Measurements from ENCODE around the gene TNFRSF1B. TPM values are rescaled to one million over a fixed set of nuclear protein-coding genes. Genes with fewer than 3 reads are reported as not detected.
A peak's percentile ranks its signal among the peaks of the same experiment; 100 is the strongest.

Gene TNFRSF1B
- total RNA-seq, 4 donors from 2014 or later: 37.1 to 92.8 (median 64.0) TPM

DNA sequence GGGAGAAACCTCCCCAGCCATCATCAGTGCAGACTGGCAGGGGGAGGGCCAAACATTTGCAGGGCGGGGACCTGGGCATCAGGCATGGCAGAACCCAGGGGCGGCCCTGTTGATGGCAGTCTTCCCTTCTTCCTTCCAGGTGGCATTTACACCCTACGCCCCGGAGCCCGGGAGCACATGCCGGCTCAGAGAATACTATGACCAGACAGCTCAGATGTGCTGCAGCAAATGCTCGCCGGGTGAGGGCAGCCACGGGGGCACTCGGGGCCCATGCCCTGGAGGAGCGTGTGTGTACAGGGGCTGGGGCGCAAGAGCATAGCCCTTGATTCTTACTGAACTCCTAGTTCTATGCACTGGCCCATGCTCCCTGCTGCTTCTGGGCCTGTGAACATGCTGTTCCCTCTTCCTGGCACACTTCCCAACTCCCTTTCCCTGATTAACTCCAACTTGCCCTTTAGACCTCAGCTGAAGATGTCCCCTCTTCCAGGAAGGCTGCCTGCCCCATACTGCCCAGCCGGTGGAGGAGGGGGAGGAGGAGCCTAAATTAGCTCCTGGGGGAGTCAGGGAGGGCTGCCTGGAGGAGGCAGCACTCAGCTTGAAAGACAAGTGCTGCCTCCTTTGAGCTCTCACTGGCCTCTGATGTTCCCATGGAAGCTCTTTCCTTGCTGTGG lies 22.0 kb downstream of the TNFRSF1B start:
- DNase-seq: peak in 2 of 3 donors; percentile 76 to 78
- Histone ChIP-seq H3K27me3 (no peaks in the 10 kb centered on the region), H3K36me3 (peaks cover 0 to 23% (median 0%) of the 10 kb centered on the region in 3 donors), H3K27ac (peak overlapping the region; percentile 38 to 87 (median 80)), H3K4me3 (no peak overlapping the region), H3K9me3 (no peaks in the 10 kb centered on the region), H3K4me1 (peaks cover 17 to 55% (median 36%) of the 10 kb centered on the region in 4 donors)
- TF ChIP-seq, protein P1, sequence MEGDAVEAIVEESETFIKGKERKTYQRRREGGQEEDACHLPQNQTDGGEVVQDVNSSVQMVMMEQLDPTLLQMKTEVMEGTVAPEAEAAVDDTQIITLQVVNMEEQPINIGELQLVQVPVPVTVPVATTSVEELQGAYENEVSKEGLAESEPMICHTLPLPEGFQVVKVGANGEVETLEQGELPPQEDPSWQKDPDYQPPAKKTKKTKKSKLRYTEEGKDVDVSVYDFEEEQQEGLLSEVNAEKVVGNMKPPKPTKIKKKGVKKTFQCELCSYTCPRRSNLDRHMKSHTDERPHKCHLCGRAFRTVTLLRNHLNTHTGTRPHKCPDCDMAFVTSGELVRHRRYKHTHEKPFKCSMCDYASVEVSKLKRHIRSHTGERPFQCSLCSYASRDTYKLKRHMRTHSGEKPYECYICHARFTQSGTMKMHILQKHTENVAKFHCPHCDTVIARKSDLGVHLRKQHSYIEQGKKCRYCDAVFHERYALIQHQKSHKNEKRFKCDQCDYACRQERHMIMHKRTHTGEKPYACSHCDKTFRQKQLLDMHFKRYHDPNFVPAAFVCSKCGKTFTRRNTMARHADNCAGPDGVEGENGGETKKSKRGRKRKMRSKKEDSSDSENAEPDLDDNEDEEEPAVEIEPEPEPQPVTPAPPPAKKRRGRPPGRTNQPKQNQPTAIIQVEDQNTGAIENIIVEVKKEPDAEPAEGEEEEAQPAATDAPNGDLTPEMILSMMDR (IDR thresholded peaks at IDR 0.05): no peak
- peak in 1 of 2 donors; percentile 33 for TF ChIP-seq POLR2A (IDR thresholded peaks at IDR 0.05)

DNA sequence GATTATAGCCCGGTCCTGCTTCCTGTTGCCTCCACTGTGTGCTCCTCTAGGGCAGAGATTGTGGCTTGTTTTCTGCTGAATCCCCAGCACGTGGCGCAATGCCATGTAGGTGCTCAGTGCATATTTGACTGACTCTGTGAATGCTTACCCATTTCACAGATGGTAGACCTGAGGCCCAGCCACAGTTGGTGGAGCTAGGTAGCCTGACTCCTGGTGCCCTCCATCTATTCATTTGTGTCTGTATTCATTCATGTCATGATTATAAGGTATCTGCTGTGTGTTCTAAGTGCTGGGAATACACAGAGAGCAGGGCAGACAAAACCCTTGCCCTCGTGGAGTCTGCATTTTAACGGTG lies 22.5 kb downstream of the TNFRSF1B start:
- Histone ChIP-seq H3K4me1 (peaks cover 12 to 51% (median 36%) of the 10 kb centered on the region in 4 donors), H3K27ac (peak overlapping the region in 3 of 4 donors; percentile 16 to 87 (median 87)), H3K4me3 (no peak overlapping the region), H3K36me3 (peaks cover 0 to 28% (median 0%) of the 10 kb centered on the region in 3 donors), H3K9me3 (no peaks in the 10 kb centered on the region), H3K27me3 (no peaks in the 10 kb centered on the region)
- no peak for DNase-seq
- no peak for TF ChIP-seq POLR2A (IDR thresholded peaks at IDR 0.05)
- TF ChIP-seq, protein P1 (IDR thresholded peaks at IDR 0.05): no peak

DNA sequence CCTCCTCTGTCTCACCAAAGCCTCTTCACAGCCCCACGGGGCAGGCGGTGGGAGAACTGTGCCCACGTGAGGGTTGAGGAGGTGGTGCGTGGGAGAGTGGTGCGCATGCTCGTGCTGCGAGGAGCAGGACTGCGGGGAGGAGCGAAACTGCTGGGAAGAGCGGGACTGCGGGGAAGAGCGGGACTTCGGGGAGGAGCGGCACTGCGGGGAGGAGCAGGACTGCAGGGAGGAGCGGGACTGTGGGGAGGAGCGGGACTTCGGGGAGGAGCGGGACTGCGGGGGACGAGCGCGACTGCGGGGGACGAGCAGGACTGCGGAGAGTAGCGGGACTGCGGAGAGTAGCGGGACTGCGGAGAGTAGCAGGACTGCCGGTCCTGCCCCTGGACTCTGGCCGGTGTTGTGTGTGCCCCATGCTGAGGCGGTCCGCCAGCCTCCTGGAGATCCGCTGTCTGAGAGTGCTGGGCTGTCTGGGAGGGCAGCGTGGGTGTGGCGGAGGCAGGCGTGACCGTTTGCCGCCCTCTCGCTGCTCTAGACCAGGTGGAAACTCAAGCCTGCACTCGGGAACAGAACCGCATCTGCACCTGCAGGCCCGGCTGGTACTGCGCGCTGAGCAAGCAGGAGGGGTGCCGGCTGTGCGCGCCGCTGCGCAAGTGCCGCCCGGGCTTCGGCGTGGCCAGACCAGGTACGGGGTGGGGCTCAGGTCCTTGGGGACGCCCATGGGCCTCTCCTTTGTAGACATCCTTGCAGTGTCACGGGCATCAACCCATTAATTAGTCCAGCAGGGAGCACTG lies 24.6 kb downstream of the TNFRSF1B start:
- no peak for TF ChIP-seq POLR2A (IDR thresholded peaks at IDR 0.05)
- TF ChIP-seq, protein P1 (IDR thresholded peaks at IDR 0.05): no peak
- Histone ChIP-seq H3K36me3 (peaks cover 0 to 34% (median 0%) of the 10 kb centered on the region in 3 donors), H3K27ac (no peak overlapping the region), H3K4me3 (no peak overlapping the region), H3K4me1 (peaks cover 4 to 31% (median 18%) of the 10 kb centered on the region in 4 donors), H3K27me3 (no peaks in the 10 kb centered on the region), H3K9me3 (no peaks in the 10 kb centered on the region)
- peak in 1 of 3 donors; percentile 44 for DNase-seq

DNA sequence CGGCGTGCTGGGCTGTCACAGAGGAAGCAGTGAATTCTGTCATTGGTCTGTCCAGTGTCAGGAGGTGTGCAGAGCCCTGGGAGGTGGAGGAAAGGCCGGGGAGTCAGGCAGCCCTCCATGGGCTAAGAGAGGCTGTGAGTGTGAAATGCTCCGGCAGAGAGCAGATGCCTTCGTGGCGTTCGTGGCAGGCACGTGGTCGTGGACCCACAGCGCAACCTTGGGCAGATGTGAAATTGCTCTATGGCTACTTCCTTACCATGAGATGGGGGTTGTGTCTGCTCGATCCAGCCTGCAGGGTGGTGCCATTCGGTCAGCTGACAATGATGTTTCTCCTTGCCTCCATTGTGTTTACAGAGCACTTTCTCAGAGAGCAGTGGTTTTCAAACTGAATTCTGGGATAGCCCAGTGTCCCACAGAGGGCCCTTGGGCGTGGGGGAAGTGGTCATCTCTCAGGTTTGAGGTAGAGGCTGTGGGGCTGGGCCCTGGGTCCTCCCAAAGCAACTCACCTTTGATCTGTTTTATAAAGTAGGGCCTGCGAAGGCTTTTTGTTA lies 27.9 kb downstream of the TNFRSF1B start:
- Histone ChIP-seq H3K36me3 (peaks cover 0 to 45% (median 0%) of the 10 kb centered on the region in 3 donors), H3K4me3 (no peak overlapping the region), H3K27me3 (no peaks in the 10 kb centered on the region), H3K27ac (no peak overlapping the region), H3K9me3 (no peaks in the 10 kb centered on the region), H3K4me1 (peaks cover 0 to 2% (median 0%) of the 10 kb centered on the region in 4 donors)
- DNase-seq: peak in 1 of 3 donors; percentile 47
- no peak for TF ChIP-seq POLR2A (IDR thresholded peaks at IDR 0.05)
- TF ChIP-seq, protein P1 (IDR thresholded peaks at IDR 0.05): no peak

DNA sequence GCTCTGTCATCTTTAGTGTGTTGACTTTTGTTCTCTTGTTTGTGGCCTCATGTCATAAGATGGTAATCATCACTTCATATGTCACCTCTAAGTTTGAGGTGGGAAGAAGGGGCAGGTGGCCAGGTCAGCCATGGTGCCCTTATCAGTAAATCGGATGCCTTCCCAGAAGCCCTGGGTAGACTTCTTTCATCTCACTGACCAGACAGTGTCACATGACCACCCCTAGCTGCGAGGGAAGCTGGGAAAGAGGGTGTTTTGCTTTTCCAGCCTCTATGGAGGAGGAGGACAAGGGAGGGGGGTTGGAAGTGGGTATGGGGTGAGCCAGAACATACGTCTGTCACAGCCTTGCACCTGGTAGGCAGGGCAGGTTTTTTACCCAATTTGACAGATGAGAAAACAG lies 28.6 kb downstream of the TNFRSF1B start:
- H3K36me3 ChIP-seq: peaks cover 0 to 49% (median 0%) of the 10 kb centered on the region in 3 donors
- no peaks in the 10 kb centered on the region for H3K9me3 ChIP-seq
- TF ChIP-seq POLR2A (IDR thresholded peaks at IDR 0.05): no peak
- TF ChIP-seq, protein P1 (IDR thresholded peaks at IDR 0.05): no peak
- no peaks in the 10 kb centered on the region for H3K27me3 ChIP-seq
- no peak overlapping the region for H3K27ac ChIP-seq
- no peak overlapping the region for H3K4me3 ChIP-seq
- H3K4me1 ChIP-seq: peaks cover 0 to 2% (median 0%) of the 10 kb centered on the region in 4 donors
- no peak for DNase-seq
